ENCODE data around the gene SNX24. TPM values are rescaled to one million over a fixed set of nuclear protein-coding genes. Genes with fewer than 3 reads are reported as not detected.

Gene SNX24
- total RNA-seq, 2 donors from 2014 or later, result 9.8 to 13.3 TPM

GRCh38 chr5:122831984-122832383 lies 13.4 kb upstream of the SNX24 start:
- Histone ChIP-seq H3K27ac (no peak overlapping the region), H3K4me3 (no peak overlapping the region), H3K36me3 (no peaks in the 10 kb centered on the region), H3K9me3 (no peaks in the 10 kb centered on the region), H3K27me3 (replicated peaks; ENCODE audit: insufficient read depth) (no peaks in the 10 kb centered on the region), H3K4me1 (replicated peaks) (no peaks in the 10 kb centered on the region)
- DNase-seq (ENCODE audit: low spot score), result no peak
- no peak for TF ChIP-seq POLR2A (IDR thresholded peaks at IDR 0.05)
- intact Hi-C loops (cut with DNase I), result no loop called here
- WGBS, result 24% methylated on average over 1 of the region's 1 CpG

GRCh38 chr5:122835681-122836080 lies 9.7 kb upstream of the SNX24 start:
- DNase-seq (ENCODE audit: low spot score), result no peak
- intact Hi-C loops (cut with DNase I), result no loop called here
- TF ChIP-seq CTCF (IDR thresholded peaks at IDR 0.05) (no peak), POLR2AphosphoS5 (IDR thresholded peaks at IDR 0.05) (no peak), POLR2A (IDR thresholded peaks at IDR 0.05) (no peak)
- Histone ChIP-seq H3K4me3 (no peak overlapping the region), H3K9me3 (no peaks in the 10 kb centered on the region), H3K4me1 (replicated peaks) (no peaks in the 10 kb centered on the region), H3K27ac (no peak overlapping the region), H3K36me3 (no peaks in the 10 kb centered on the region), H3K27me3 (replicated peaks; ENCODE audit: insufficient read depth) (no peaks in the 10 kb centered on the region)
- 79% methylated on average over 1 of the region's 1 CpG for WGBS

GRCh38 chr5:122836947-122837346 lies 8.5 kb upstream of the SNX24 start:
- DNase-seq (ENCODE audit: low spot score), result no peak
- Histone ChIP-seq H3K4me1 (replicated peaks) (no peaks in the 10 kb centered on the region), H3K27me3 (replicated peaks; ENCODE audit: insufficient read depth) (no peaks in the 10 kb centered on the region), H3K36me3 (no peaks in the 10 kb centered on the region), H3K9me3 (no peaks in the 10 kb centered on the region), H3K4me3 (no peak overlapping the region), H3K27ac (no peak overlapping the region)
- intact Hi-C loops (cut with DNase I), result no loop called here
- WGBS, result 92% methylated on average over 3 of the region's 3 CpGs
- no peak for TF ChIP-seq CTCF (IDR thresholded peaks at IDR 0.05)
- TF ChIP-seq POLR2A (IDR thresholded peaks at IDR 0.05), result no peak
- no peak for TF ChIP-seq POLR2AphosphoS5 (IDR thresholded peaks at IDR 0.05)

- WGBS, result 97% methylated on average over 4 of the region's 4 CpGs
- DNase-seq (ENCODE audit: low spot score), result no peak
- no peak overlapping the region for H3K27ac ChIP-seq
- H3K36me3 ChIP-seq, result no peaks in the 10 kb centered on the region
- intact Hi-C loops (cut with DNase I), result loop anchor here (10.0 kb wide), 2 partner anchors 195 to 245 kb away; partner anchors contain the start of genes PPIC and PRDM6
- H3K4me3 ChIP-seq, result no peak overlapping the region
- TF ChIP-seq POLR2A (IDR thresholded peaks at IDR 0.05) (no peak), POLR2AphosphoS5 (IDR thresholded peaks at IDR 0.05) (no peak), CTCF (IDR thresholded peaks at IDR 0.05) (no peak)
- no peaks in the 10 kb centered on the region for H3K27me3 ChIP-seq (replicated peaks; ENCODE audit: insufficient read depth)
- H3K9me3 ChIP-seq, result no peaks in the 10 kb centered on the region
- H3K4me1 ChIP-seq (replicated peaks), result no peaks in the 10 kb centered on the region
Observed at GRCh38 chr5:122839731-122840130, 5.7 kb upstream of the SNX24 start.

- 95% methylated on average over 6 of the region's 6 CpGs for WGBS
- no peaks in the 10 kb centered on the region for H3K27me3 ChIP-seq (replicated peaks; ENCODE audit: insufficient read depth)
- no peak overlapping the region for H3K4me3 ChIP-seq
- H3K36me3 ChIP-seq, result no peaks in the 10 kb centered on the region
- TF ChIP-seq POLR2AphosphoS5 (IDR thresholded peaks at IDR 0.05), result no peak
- TF ChIP-seq CTCF (IDR thresholded peaks at IDR 0.05), result no peak
- TF ChIP-seq POLR2A (IDR thresholded peaks at IDR 0.05), result no peak
- H3K27ac ChIP-seq, result no peak overlapping the region
- intact Hi-C loops (cut with DNase I), result loop anchor here (10.0 kb wide), 2 partner anchors 193 to 243 kb away; partner anchors contain the start of genes PPIC and PRDM6
- H3K4me1 ChIP-seq (replicated peaks), result no peaks in the 10 kb centered on the region
- DNase-seq (ENCODE audit: low spot score), result no peak
- H3K9me3 ChIP-seq, result no peaks in the 10 kb centered on the region
Observed at GRCh38 chr5:122842016-122842580, 3.3 kb upstream of the SNX24 start.
